Tibial artery (tissue), 4 donors: ENCODE measurements around the gene HSPA12B.
A peak's percentile ranks its signal among the peaks of the same experiment; 100 is the strongest.

Experiments
- DNase-seq, 2 donors: peaks; one replicate each; pipeline ENCODE4 v3.0.0-alpha.2; 2019
- H3K27ac ChIP-seq, 2 donors: fragments of 200-600 bp; sonication (generic) in 1 of 2; 1 replicate in 1 of 2; 2 replicates in 1 of 2; pipeline ENCODE4 v1.5.1; 2018 to 2019; ENCODE audit warnings: mild to moderate bottlenecking in 1 of 2
- H3K27me3 ChIP-seq, 2 donors: fragments of 200-600 bp; sonication (generic) in 1 of 2; one replicate each; pipeline versions ENCODE4 v1.5.1 to v1.6.0; 2016 to 2019
- H3K36me3 ChIP-seq, 3 donors: fragments of 200-600 bp; sonication (generic) in 2 of 3; one replicate each; pipeline ENCODE4 v1.5.1; 2016 to 2019; ENCODE audit warnings: mild to moderate bottlenecking in 2 of 3
- H3K4me1 ChIP-seq, 4 donors: fragments of 200-600 bp; sonication (generic) in 2 of 4; 1 replicate in 3 of 4; 2 replicates in 1 of 4; pipeline ENCODE4 v1.5.1; 2016 to 2019
- H3K4me3 ChIP-seq, 2 donors: fragments of 200-600 bp; sonication (generic) in 1 of 2; 1 replicate in 1 of 2; 2 replicates in 1 of 2; pipeline ENCODE4 v1.5.1; 2018 to 2019; ENCODE audit warnings: mild to moderate bottlenecking in 2 of 2
- H3K9me3 ChIP-seq, 3 donors: fragments of 200-600 bp; sonication (generic) in 1 of 3; one replicate each; pipeline ENCODE4 v1.5.1; 2016 to 2019
- CTCF ChIP-seq, 2 experiments: fragments of 200-600 bp in 1 of 2; fragments of 450-650 bp in 1 of 2; IDR thresholded peaks; one replicate each; pipeline ENCODE4 v1.5.1; 2017 to 2019; ENCODE audit warnings: antibody characterized with exemption in 2 of 2, mild to moderate bottlenecking in 1 of 2, moderate library complexity in 1 of 2
- intact Hi-C: fragments of 100-400 bp; cut with DNase I; formaldehyde crosslinking; loops from one replicate; pipeline ENCODE4 v1.15.0; 2023; ENCODE audit warnings: low total_unique reads

HSPA12B gene

GRCh38 chr20:3768342-3769130 is 36.1 kb downstream of the HSPA12B start:
- Histone ChIP-seq H3K4me3 (peak overlapping the region; percentile 74 to 81), H3K9me3 (no peaks in the 10 kb centered on the region), H3K27ac (peak overlapping the region; percentile 93 to 96), H3K4me1 (peaks cover 0 to 22% (median 19%) of the 10 kb centered on the region in 4 donors), H3K36me3 (no peaks in the 10 kb centered on the region), H3K27me3 (no peaks in the 10 kb centered on the region)
- peak; percentile 35 to 38 for TF ChIP-seq CTCF (IDR thresholded peaks at IDR 0.05)
- intact Hi-C loops: no loop called here
- DNase-seq: peak; percentile 70 to 87

GRCh38 chr20:3771552-3772058 is 39.1 kb downstream of the HSPA12B start:
- H3K4me1 ChIP-seq: peaks cover 0 to 21% (median 15%) of the 10 kb centered on the region in 4 donors
- no peaks in the 10 kb centered on the region for H3K9me3 ChIP-seq
- intact Hi-C loops: no loop called here
- no peak overlapping the region for H3K4me3 ChIP-seq
- no peak for TF ChIP-seq CTCF (IDR thresholded peaks at IDR 0.05)
- no peak for DNase-seq
- no peaks in the 10 kb centered on the region for H3K36me3 ChIP-seq
- H3K27ac ChIP-seq: no peak overlapping the region
- H3K27me3 ChIP-seq: no peaks in the 10 kb centered on the region

GRCh38 chr20:3775457-3776108 is 43.1 kb downstream of the HSPA12B start:
- no peak overlapping the region for H3K27ac ChIP-seq
- intact Hi-C loops: loop anchor here (5.0 kb wide), 1 partner anchor 98 kb away; no protein-coding TSS in a partner anchor
- no peak for DNase-seq
- no peaks in the 10 kb centered on the region for H3K27me3 ChIP-seq
- H3K9me3 ChIP-seq: no peaks in the 10 kb centered on the region
- H3K4me1 ChIP-seq: peaks cover 0 to 20% (median 16%) of the 10 kb centered on the region in 4 donors
- TF ChIP-seq CTCF (IDR thresholded peaks at IDR 0.05): no peak
- H3K36me3 ChIP-seq: no peaks in the 10 kb centered on the region
- H3K4me3 ChIP-seq: no peak overlapping the region

GRCh38 chr20:3777381-3777715 is 44.9 kb downstream of the HSPA12B start:
- H3K27ac ChIP-seq: peak overlapping the region; percentile 32 to 56
- H3K4me3 ChIP-seq: peak overlapping the region; percentile 49 to 59
- H3K9me3 ChIP-seq: no peaks in the 10 kb centered on the region
- peaks cover 6 to 33% (median 21%) of the 10 kb centered on the region in 4 donors for H3K4me1 ChIP-seq
- no peak for DNase-seq
- intact Hi-C loops: loop anchor here (5.0 kb wide), 1 partner anchor 100 kb away; no protein-coding TSS in a partner anchor
- no peak for TF ChIP-seq CTCF (IDR thresholded peaks at IDR 0.05)
- H3K27me3 ChIP-seq: no peaks in the 10 kb centered on the region
- no peaks in the 10 kb centered on the region for H3K36me3 ChIP-seq

GRCh38 chr20:3777716-3778629 is 45.5 kb downstream of the HSPA12B start:
- Histone ChIP-seq H3K9me3 (no peaks in the 10 kb centered on the region), H3K27me3 (no peaks in the 10 kb centered on the region), H3K4me1 (peaks cover 6 to 39% (median 23%) of the 10 kb centered on the region in 4 donors), H3K4me3 (peak overlapping the region; percentile 49 to 59), H3K36me3 (no peaks in the 10 kb centered on the region), H3K27ac (peak overlapping the region; percentile 32 to 56)
- TF ChIP-seq CTCF (IDR thresholded peaks at IDR 0.05): no peak
- intact Hi-C loops: loop anchor here (5.0 kb wide), 1 partner anchor 101 kb away; no protein-coding TSS in a partner anchor
- DNase-seq: peak; percentile 73 to 85
